Lung (tissue), 12 donors: Measurements from ENCODE around the gene RAB3C. TPM values are rescaled to one million over a fixed set of nuclear protein-coding genes. Genes with fewer than 3 reads are reported as not detected.
"Not testable (repeated sequence)": the region's sequence is repeated elsewhere in the genome, so short reads cannot be mapped to it uniquely, and the experiment has no call there.

ENCODE experiments used
- ATAC-seq: fragments of 200-7000 bp; cut with Tn5 transposase; one replicate; pipeline ENCODE4 v1.9.1; 2020; ENCODE audit warnings: moderate number of reproducible peaks; ENCODE audit not compliant: insufficient read depth, low FRiP score
- DNase-seq, 3 donors: peaks; one replicate each; pipeline ENCODE4 v3.0.0-alpha.2; 2013 to 2017
- H3K27ac ChIP-seq, 2 donors: one replicate each; pipeline ENCODE4 v1.5.1; 2013; ENCODE audit warnings: mild to moderate bottlenecking in 2 of 2, moderate library complexity in 2 of 2, control low read depth in 1 of 2, inconsistent platforms in 1 of 2, low read depth in 1 of 2, low read length in 1 of 2
- H3K27me3 ChIP-seq, 3 donors: one replicate each; pipeline ENCODE4 v1.5.1; 2013; ENCODE audit warnings: low read length in 2 of 3; ENCODE audit not compliant: control insufficient read depth in 3 of 3, insufficient read depth in 3 of 3
- H3K36me3 ChIP-seq, 4 donors: one replicate each; pipeline ENCODE4 v1.5.1; 2013; ENCODE audit warnings: low read length in 4 of 4, mild to moderate bottlenecking in 1 of 4, moderate library complexity in 1 of 4; ENCODE audit not compliant: control insufficient read depth in 4 of 4, insufficient read depth in 4 of 4
- H3K4me1 ChIP-seq, 5 donors: one replicate each; pipeline ENCODE4 v1.5.1; 2013; ENCODE audit warnings: low read length in 5 of 5, mild to moderate bottlenecking in 2 of 5, moderate library complexity in 1 of 5; ENCODE audit not compliant: control insufficient read depth in 5 of 5, insufficient read depth in 5 of 5
- H3K4me3 ChIP-seq: one replicate; pipeline ENCODE4 v1.5.1; 2013; ENCODE audit warnings: mild to moderate bottlenecking, control low read depth, moderate library complexity
- H3K9ac ChIP-seq, 2 donors: one replicate each; pipeline ENCODE4 v1.5.1; 2013; ENCODE audit warnings: low read length in 2 of 2, control low read depth in 1 of 2; ENCODE audit not compliant: insufficient read depth in 1 of 2
- H3K9me3 ChIP-seq, 4 donors: one replicate each; pipeline ENCODE4 v1.5.1; 2013; ENCODE audit warnings: low read length in 3 of 4, mild to moderate bottlenecking in 1 of 4, moderate library complexity in 1 of 4; ENCODE audit not compliant: control insufficient read depth in 4 of 4, insufficient read depth in 3 of 4
- WGBS, 2 donors: extraction: QIAGEN DNeasy Blood & Tissue Kit; methylation state at CpG; one replicate each; pipeline ENCODE4 v1.1.7; 2013; 5-methylcytosine and 5-hydroxymethylcytosine counted together
- polyA plus RNA-seq, 2 donors: library from polyadenylated mRNA; stranded (reverse); fragments of 200-250 nt; gene quantifications; one replicate each; pipeline ENCODE4 v1.2.1, GENCODE V29; 2013
- total RNA-seq, 2 donors: library from RNA; depleted of rRNA in 1 of 2; stranded (reverse); fragments of >200 nt in 1 of 2; gene quantifications; one replicate each; pipeline ENCODE4 v1.2.1, GENCODE V29; 2014 to 2021
- TF ChIP-seq, protein P1 (sequence below): IDR thresholded peaks from 2 replicates; pipeline ENCODE4 v1.5.1; 2012; ENCODE audit warnings: mild to moderate bottlenecking; ENCODE audit errors: control extremely low read depth, extremely low read depth
- donor health status: control.
- donor health status: control.
- donor health status: Bipolar disorder and iron deficiency.
- donor health status: healthy.
- donor health status: DM: yes; HTN: yes; CAD: no.

The RAB3C gene
- total and polyA plus RNA-seq, 4 donors, result 0.35 to 1.1 (median 0.86) TPM

DNA sequence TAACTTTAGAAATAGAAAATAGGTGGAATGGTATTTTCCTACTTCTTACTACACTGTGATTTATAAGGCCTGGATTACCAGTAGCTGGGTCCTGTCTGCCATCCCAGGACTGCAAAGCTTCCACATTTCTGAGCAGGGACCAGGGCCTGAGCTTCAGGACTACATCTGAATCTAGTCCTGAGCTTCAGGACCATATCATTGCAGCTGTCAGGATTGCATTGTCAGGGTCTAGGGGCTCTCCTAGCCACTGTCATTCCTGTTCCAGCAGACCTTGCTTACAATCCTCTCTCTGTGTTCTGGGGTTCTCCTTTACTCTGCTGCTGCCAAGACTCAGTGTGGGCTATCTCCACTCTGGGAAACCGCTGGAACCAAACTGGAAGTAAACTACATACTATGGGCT, 16.3 kb downstream of the RAB3C start:
- Histone ChIP-seq H3K9me3 (peaks cover 0 to 1% (median 0%) of the 10 kb centered on the region in 4 donors), H3K27ac (no peak overlapping the region), H3K4me3 (no peak overlapping the region), H3K36me3 (no peaks in the 10 kb centered on the region), H3K9ac (no peak overlapping the region), H3K27me3 (no peaks in the 10 kb centered on the region), H3K4me1 (no peaks in the 10 kb centered on the region)
- TF ChIP-seq, protein P1, sequence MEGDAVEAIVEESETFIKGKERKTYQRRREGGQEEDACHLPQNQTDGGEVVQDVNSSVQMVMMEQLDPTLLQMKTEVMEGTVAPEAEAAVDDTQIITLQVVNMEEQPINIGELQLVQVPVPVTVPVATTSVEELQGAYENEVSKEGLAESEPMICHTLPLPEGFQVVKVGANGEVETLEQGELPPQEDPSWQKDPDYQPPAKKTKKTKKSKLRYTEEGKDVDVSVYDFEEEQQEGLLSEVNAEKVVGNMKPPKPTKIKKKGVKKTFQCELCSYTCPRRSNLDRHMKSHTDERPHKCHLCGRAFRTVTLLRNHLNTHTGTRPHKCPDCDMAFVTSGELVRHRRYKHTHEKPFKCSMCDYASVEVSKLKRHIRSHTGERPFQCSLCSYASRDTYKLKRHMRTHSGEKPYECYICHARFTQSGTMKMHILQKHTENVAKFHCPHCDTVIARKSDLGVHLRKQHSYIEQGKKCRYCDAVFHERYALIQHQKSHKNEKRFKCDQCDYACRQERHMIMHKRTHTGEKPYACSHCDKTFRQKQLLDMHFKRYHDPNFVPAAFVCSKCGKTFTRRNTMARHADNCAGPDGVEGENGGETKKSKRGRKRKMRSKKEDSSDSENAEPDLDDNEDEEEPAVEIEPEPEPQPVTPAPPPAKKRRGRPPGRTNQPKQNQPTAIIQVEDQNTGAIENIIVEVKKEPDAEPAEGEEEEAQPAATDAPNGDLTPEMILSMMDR, result no peak
- DNase-seq, result no peak
- 78 to 90% methylated on average over 1 of the region's 1 CpG for WGBS, 2 donors
- no peak for ATAC-seq

DNA sequence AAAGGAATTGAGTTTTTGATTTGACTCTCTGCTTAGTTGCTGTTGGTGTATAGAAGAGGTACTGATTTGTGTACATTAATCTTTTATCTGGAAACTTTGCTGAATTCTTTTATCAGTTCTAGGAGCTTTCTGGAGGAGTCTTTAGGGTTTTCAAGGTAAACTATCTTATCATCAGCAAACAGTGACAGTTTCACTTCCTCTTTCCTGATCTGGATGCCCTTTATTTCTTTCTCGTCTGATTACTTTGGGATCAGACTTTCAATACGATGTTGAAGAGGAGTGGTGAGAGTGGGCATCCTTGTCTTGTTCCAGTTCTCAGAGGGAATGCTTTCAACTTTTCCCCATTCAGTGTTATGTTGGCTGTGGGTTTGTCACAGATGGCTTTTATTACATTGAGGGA, 17.7 kb downstream of the RAB3C start:
- not testable (repeated sequence) for H3K9me3 ChIP-seq, H3K4me3 ChIP-seq, H3K4me1 ChIP-seq, H3K27me3 ChIP-seq, H3K36me3 ChIP-seq, DNase-seq, H3K27ac ChIP-seq, ATAC-seq, H3K9ac ChIP-seq
- 18 to 22% methylated on average over 2 of the region's 2 CpGs for WGBS, 2 donors

DNA sequence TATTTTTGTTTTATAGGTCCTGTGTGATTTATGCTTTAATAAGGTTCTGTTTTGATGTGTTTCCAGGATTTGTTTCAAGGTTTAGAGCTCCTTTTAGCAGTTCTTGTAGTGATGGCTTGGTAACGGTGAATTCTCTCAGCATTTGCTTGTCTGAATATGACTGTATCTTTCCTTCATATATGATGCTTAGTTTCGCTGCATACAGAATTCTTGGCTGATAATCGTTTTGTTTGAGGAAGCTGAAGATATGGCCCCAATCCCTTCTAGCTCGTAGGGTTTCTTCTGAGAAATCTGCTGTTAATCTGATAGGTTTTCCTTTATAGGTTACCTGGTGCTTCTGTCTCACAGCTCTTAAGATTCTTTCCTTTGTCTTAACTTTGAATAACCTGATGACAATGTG, 20.0 kb downstream of the RAB3C start:
- H3K9ac ChIP-seq, H3K4me3 ChIP-seq, ATAC-seq, H3K4me1 ChIP-seq, H3K27ac ChIP-seq, H3K36me3 ChIP-seq, H3K27me3 ChIP-seq, DNase-seq: not testable (repeated sequence)
- WGBS, 2 donors, result 81 to 94% methylated on average over 4 of the region's 4 CpGs
- H3K9me3 ChIP-seq, result peaks cover 0 to 10% (median 0%) of the 10 kb centered on the region in 4 donors

DNA sequence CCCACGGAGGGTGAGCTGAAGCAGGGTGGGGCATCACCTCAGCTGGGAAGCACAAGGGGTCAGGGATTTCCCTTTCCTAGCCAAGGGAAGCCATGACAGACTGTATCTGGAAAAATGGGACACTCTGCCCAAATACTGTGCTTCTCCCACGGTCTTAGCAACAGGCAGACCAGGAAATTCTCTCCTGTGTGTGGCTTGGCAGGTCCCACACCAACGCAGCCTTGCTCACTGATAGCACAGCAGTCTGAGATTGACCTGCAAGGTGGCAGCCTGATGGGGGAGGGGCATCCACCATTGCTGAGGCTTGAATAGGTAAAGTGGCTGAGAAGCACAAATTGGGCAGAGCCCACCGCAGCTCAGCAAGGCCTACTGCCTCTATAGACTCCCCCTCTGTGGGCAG, 23.2 kb downstream of the RAB3C start:
- WGBS, 2 donors, result 64 to 95% methylated on average over 4 of the region's 4 CpGs
- H3K27me3 ChIP-seq, result no peaks in the 10 kb centered on the region
- no peaks in the 10 kb centered on the region for H3K36me3 ChIP-seq
- DNase-seq (no peak), ATAC-seq (no peak)
- no peaks in the 10 kb centered on the region for H3K4me1 ChIP-seq
- H3K9me3 ChIP-seq, result peaks cover 0 to 10% (median 0%) of the 10 kb centered on the region in 4 donors
- TF ChIP-seq, protein P1, result no peak
- H3K4me3 ChIP-seq, result no peak overlapping the region
- H3K27ac ChIP-seq, result no peak overlapping the region
- H3K9ac ChIP-seq, result no peak overlapping the region

DNA sequence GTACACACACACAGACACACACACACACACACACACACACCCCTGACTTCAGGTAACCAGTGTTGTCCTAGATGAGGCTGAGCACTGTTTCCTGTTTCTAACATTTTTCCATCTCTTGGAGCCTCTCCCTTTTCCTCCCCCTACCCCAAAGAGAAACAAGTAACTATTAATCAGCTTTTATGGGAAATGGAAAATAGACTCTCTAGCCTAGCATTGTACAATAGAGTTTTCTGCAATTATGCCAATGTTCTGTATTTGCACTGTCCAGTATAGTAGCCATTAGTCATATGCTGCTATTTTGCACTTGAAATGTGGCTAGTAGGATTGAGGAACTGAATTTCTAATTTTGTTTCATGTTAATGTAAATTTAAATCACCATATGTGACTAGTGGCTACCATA, 33.1 kb downstream of the RAB3C start:
- H3K27me3 ChIP-seq, result no peaks in the 10 kb centered on the region
- H3K27ac ChIP-seq, result no peak overlapping the region
- H3K9me3 ChIP-seq, result no peaks in the 10 kb centered on the region
- no peak overlapping the region for H3K4me3 ChIP-seq
- no peak for DNase-seq
- H3K9ac ChIP-seq, result no peak overlapping the region
- ATAC-seq, result no peak
- no peaks in the 10 kb centered on the region for H3K36me3 ChIP-seq
- TF ChIP-seq, protein P1, result no peak
- H3K4me1 ChIP-seq, result no peaks in the 10 kb centered on the region
